Adrenal gland (tissue), 12 donors: ENCODE measurements around the gene OSGIN1. TPM values are rescaled to one million over a fixed set of nuclear protein-coding genes. Genes with fewer than 3 reads are reported as not detected.

Experiments used
- DNase-seq, 7 donors: peaks; one replicate each; pipeline ENCODE4 v3.0.0-alpha.2; 2019 to 2020
- H3K27ac ChIP-seq, 5 donors: fragments of 200-600 bp; sonication (generic) in 4 of 5; 1 replicate in 3 of 5; 2 replicates in 2 of 5; pipeline versions ENCODE4 v1.5.1 to v1.8.0; 2016 to 2020; ENCODE audit warnings: mild to moderate bottlenecking in 1 of 5
- H3K27me3 ChIP-seq: fragments of 200-600 bp; 2 replicates; pipeline ENCODE4 v1.8.0; 2021
- H3K36me3 ChIP-seq, 2 donors: fragments of 200-600 bp; replicated peaks in 1 of 2; 1 replicate in 1 of 2; 2 replicates in 1 of 2; pipeline versions ENCODE4 v1.5.1 to v1.8.0; 2018 to 2022
- H3K4me1 ChIP-seq, 2 donors: fragments of 200-600 bp; replicated peaks in 1 of 2; 1 replicate in 1 of 2; 2 replicates in 1 of 2; pipeline versions ENCODE4 v1.5.1 to v1.8.0; 2018 to 2021
- H3K4me3 ChIP-seq, 4 donors: fragments of 200-600 bp; sonication (generic) in 3 of 4; one replicate each; pipeline ENCODE4 v1.5.1; 2016 to 2018
- H3K9me3 ChIP-seq, 3 donors: fragments of 200-600 bp; sonication (generic) in 1 of 3; replicated peaks in 1 of 3; 1 replicate in 2 of 3; 2 replicates in 1 of 3; pipeline versions ENCODE4 v1.5.1 to v1.8.0; 2016 to 2021
- CTCF ChIP-seq, 6 experiments: fragments of 450-650 bp in 4 of 6; fragments of 200-600 bp in 2 of 6; sonication (generic) in 1 of 6; IDR thresholded peaks; 1 replicate in 5 of 6; 2 replicates in 1 of 6; pipeline versions ENCODE4 v1.5.1 to v1.8.0; 2016 to 2021; ENCODE audit warnings: antibody characterized with exemption in 6 of 6, mild to moderate bottlenecking in 2 of 6, moderate library complexity in 1 of 6
- POLR2A ChIP-seq, 2 donors: fragments of 450-650 bp; IDR thresholded peaks; one replicate each; pipeline ENCODE4 v1.6.1; 2017; ENCODE audit warnings: antibody characterized with exemption in 2 of 2, mild to moderate bottlenecking in 2 of 2, moderate library complexity in 1 of 2
- WGBS, 4 donors: extraction: QIAGEN DNeasy Blood & Tissue Kit in 2 of 4; methylation state at CpG; one replicate each; pipeline versions ENCODE4 v1.1.5 to v1.1.7; 2013 to 2017; 5-methylcytosine and 5-hydroxymethylcytosine counted together
- intact Hi-C, 2 donors: fragments of 100-400 bp; cut with DNase I; formaldehyde crosslinking; loops; one replicate each; pipeline versions ENCODE4 v1.14.1 to v1.15.0; 2022 to 2023
- polyA plus RNA-seq, 3 donors: library from polyadenylated mRNA; stranded (reverse); fragments of 200-250 nt in 2 of 3; fragments of 350-450 nt in 1 of 3; fragmentation: Illumina TruSeq in 1 of 3; extraction: RNeasy Lipid Tissue Mini Kit (QIAGEN cat#74804) in 1 of 3; gene quantifications; one replicate each; pipeline ENCODE4 v1.2.3, GENCODE V29; 2013 to 2014
- total RNA-seq, 9 donors: library from RNA; depleted of rRNA in 4 of 9; stranded (reverse); fragments of >200 nt in 4 of 9; fragments of 120-200 nt in 1 of 9; fragmentation: NEBNext Ultra II Directional in 1 of 9; extraction: Animal tissue kit (Norgen Biotek cat#: 25700) in 1 of 9; gene quantifications; one replicate each; pipeline versions ENCODE4 v1.1.0 to v1.2.4, GENCODE V29; 2013 to 2023
- donor health status: healthy with polysubstance abuse.
- donor health status: Bipolar disorder and iron deficiency.
- donor health status: DM: yes; HTN: yes; CAD: no.
- donor health status: DM: no; HTN: no; CAD: no.
- donor health status: DM: no; HTN: no; CAD: no.
- donor health status: DM: yes; HTN: yes; CAD: no.

The OSGIN1 gene
- total and polyA plus RNA-seq, 12 donors: 16.1 to 64.9 (median 19.3) TPM

- DNase-seq: no peak
- H3K27me3 ChIP-seq: no peaks in the 10 kb centered on the region
- TF ChIP-seq POLR2A (IDR thresholded peaks at IDR 0.05) (no peak), CTCF (IDR thresholded peaks at IDR 0.05) (no peak)
- no peaks in the 10 kb centered on the region for H3K9me3 ChIP-seq
- no peak overlapping the region for H3K27ac ChIP-seq
- intact Hi-C loops: loop anchor here (5.0 to 10.0 kb wide), 4 partner anchors 39 to 519 kb away; partner anchors contain the start of gene TAF1C (in 1 of the 2)
- peaks cover 0 to 34% of the 10 kb centered on the region in 2 donors for H3K36me3 ChIP-seq
- no peak overlapping the region for H3K4me3 ChIP-seq
- 82 to 95% (median 94%) methylated on average over 5 to 13 of the region's 13 CpGs for WGBS, 4 donors
- H3K4me1 ChIP-seq: no peaks in the 10 kb centered on the region
These were observed 13.2 kb downstream of the OSGIN1 start for GRCh38 chr16:83966153-83966696.

- intact Hi-C loops: loop anchor here (5.0 to 10.0 kb wide), 4 partner anchors 40 to 518 kb away; partner anchors contain the start of gene TAF1C (in 1 of the 2)
- Histone ChIP-seq H3K36me3 (peaks cover 0 to 27% of the 10 kb centered on the region in 2 donors), H3K4me3 (no peak overlapping the region), H3K27me3 (no peaks in the 10 kb centered on the region), H3K9me3 (no peaks in the 10 kb centered on the region), H3K4me1 (no peaks in the 10 kb centered on the region), H3K27ac (no peak overlapping the region)
- DNase-seq: no peak
- TF ChIP-seq POLR2A (IDR thresholded peaks at IDR 0.05): no peak
- TF ChIP-seq CTCF (IDR thresholded peaks at IDR 0.05): no peak
- 68 to 82% (median 77%) methylated on average over 2 of the region's 2 CpGs for WGBS, 4 donors
These were observed 14.1 kb downstream of the OSGIN1 start for GRCh38 chr16:83967091-83967490.

- Histone ChIP-seq H3K27ac (no peak within 1 kb of the TSS), H3K9me3 (no peaks in the 10 kb centered on the region), H3K36me3 (peaks cover 0 to 19% of the 10 kb centered on the region in 2 donors), H3K4me3 (peak within 1 kb of the TSS in 1 of 4 donors; percentile 43), H3K4me1 (no peaks in the 10 kb centered on the region), H3K27me3 (no peaks in the 10 kb centered on the region)
- intact Hi-C loops: loop anchor here (5.0 to 10.0 kb wide), 4 partner anchors 41 to 517 kb away; partner anchors contain the start of gene TAF1C (in 1 of the 2)
- 6 to 21% (median 9%) methylated on average over 16 to 35 of the region's 35 CpGs for WGBS, 4 donors
- TF ChIP-seq CTCF (IDR thresholded peaks at IDR 0.05): peak in 5 of 6 experiments; percentile 22 to 70 (median 62)
- no peak for TF ChIP-seq POLR2A (IDR thresholded peaks at IDR 0.05)
- DNase-seq: peak in 3 of 7 donors; percentile 53 to 67 (median 65)
These were observed 14.8 kb downstream of the OSGIN1 start, which contains the start of gene NECAB2 for GRCh38 chr16:83967838-83968305. TSS of gene NECAB2 (plus strand) at chr16:83968244. CDS start at chr16:83968649, 405 bp downstream.

- H3K4me1 ChIP-seq: no peaks in the 10 kb centered on the region
- TF ChIP-seq POLR2A (IDR thresholded peaks at IDR 0.05): no peak
- peak in 1 of 6 experiments; percentile 3 for TF ChIP-seq CTCF (IDR thresholded peaks at IDR 0.05)
- H3K4me3 ChIP-seq: peak overlapping the region in 1 of 4 donors; percentile 43
- H3K27me3 ChIP-seq: no peaks in the 10 kb centered on the region
- DNase-seq: no peak
- no peak overlapping the region for H3K27ac ChIP-seq
- H3K36me3 ChIP-seq: peaks cover 0 to 14% of the 10 kb centered on the region in 2 donors
- intact Hi-C loops: loop anchor here (5.0 to 10.0 kb wide), 4 partner anchors 41 to 516 kb away; partner anchors contain the start of gene TAF1C (in 1 of the 2)
- no peaks in the 10 kb centered on the region for H3K9me3 ChIP-seq
- 0 to 2% (median 1%) methylated on average over 14 to 85 of the region's 87 CpGs; no CpG with 5 or more reads in 1 of the 4 donors for WGBS, 4 donors
These were observed 15.3 kb downstream of the OSGIN1 start for GRCh38 chr16:83968306-83968851.
